GM23338 (cell line): ENCODE data around the gene TDRD7. TPM values are rescaled to one million over a fixed set of nuclear protein-coding genes. Genes with fewer than 3 reads are reported as not detected.
"Not testable (repeated sequence)": the region's sequence is repeated elsewhere in the genome, so short reads cannot be mapped to it uniquely, and the experiment has no call there.

Source experiments
- ATAC-seq: fragments of 200-7000 bp; cut with Tn5 transposase; 3 replicates; pipeline ENCODE4 v1.9.1; 2020
- DNase-seq: peaks from one replicate; pipeline ENCODE4 v3.0.0-alpha.2; 2015; ENCODE audit warnings: low spot score
- H2AFZ ChIP-seq: fragments of 200-600 bp; sonication (generic); 2 replicates; pipeline ENCODE4 v1.8.0; 2016; ENCODE audit warnings: antibody characterized with exemption, mild to moderate bottlenecking, moderate library complexity
- H3F3A ChIP-seq: fragments of 200-600 bp; sonication (generic); replicated peaks from 2 replicates; pipeline ENCODE4 v1.8.0; 2017; ENCODE audit warnings: antibody characterized with exemption, mixed run types, low read depth
- H3K27ac ChIP-seq: fragments of 200-600 bp; sonication (generic); 2 replicates; pipeline ENCODE4 v1.6.1; 2016; ENCODE audit warnings: low read depth
- H3K27me3 ChIP-seq: fragments of 200-600 bp; sonication (generic); 2 replicates; pipeline ENCODE4 v1.8.0; 2016; ENCODE audit warnings: mild to moderate bottlenecking, mixed run types, moderate library complexity; ENCODE audit not compliant: insufficient read depth
- H3K36me3 ChIP-seq: fragments of 200-600 bp; sonication (generic); 2 replicates; pipeline ENCODE4 v1.8.0; 2016; ENCODE audit warnings: mild to moderate bottlenecking; ENCODE audit not compliant: insufficient read depth
- H3K4me1 ChIP-seq: fragments of 200-600 bp; sonication (generic); 2 replicates; pipeline ENCODE4 v1.8.0; 2016; ENCODE audit warnings: mild to moderate bottlenecking, moderate library complexity; ENCODE audit not compliant: insufficient read depth
- H3K4me2 ChIP-seq: fragments of 200-600 bp; sonication (generic); 2 replicates; pipeline ENCODE4 v1.7.1; 2017; ENCODE audit warnings: mixed run types
- H3K4me3 ChIP-seq: fragments of 200-600 bp; sonication (generic); 2 replicates; pipeline ENCODE4 v1.6.1; 2016; ENCODE audit warnings: mixed run types
- H3K79me2 ChIP-seq: fragments of 200-600 bp; sonication (generic); replicated peaks from 2 replicates; pipeline ENCODE4 v1.8.0; 2017; ENCODE audit warnings: mild to moderate bottlenecking; ENCODE audit not compliant: insufficient read depth
- H3K9me2 ChIP-seq: fragments of 200-600 bp; sonication (generic); 2 replicates; pipeline ENCODE4 v1.8.0; 2017; ENCODE audit not compliant: insufficient read depth
- H4K20me1 ChIP-seq: fragments of 200-600 bp; sonication (generic); replicated peaks from 2 replicates; pipeline ENCODE4 v1.8.0; 2017; ENCODE audit warnings: mild to moderate bottlenecking; ENCODE audit not compliant: insufficient read depth
- H3K27ac Mint-ChIP-seq: 2 replicates; pipeline ENCODE4 v1.8.0; 2020; ENCODE audit warnings: inconsistent platforms, mild to moderate bottlenecking, moderate library complexity, mixed read lengths
- H3K27me3 Mint-ChIP-seq: 3 replicates; pipeline ENCODE4 v1.8.0; 2022; ENCODE audit warnings: low read depth, mild to moderate bottlenecking, moderate library complexity, mixed read lengths, inconsistent platforms; ENCODE audit not compliant: insufficient read depth, poor library complexity
- H3K36me3 Mint-ChIP-seq: 3 replicates; pipeline ENCODE4 v1.8.0; 2021; ENCODE audit warnings: low read depth, mild to moderate bottlenecking, inconsistent platforms, moderate library complexity, mixed read lengths
- H3K4me1 Mint-ChIP-seq: 3 replicates; pipeline ENCODE4 v1.8.0; 2020; ENCODE audit warnings: mild to moderate bottlenecking, inconsistent platforms, mixed read lengths
- H3K4me3 Mint-ChIP-seq: 3 replicates; pipeline ENCODE4 v1.8.0; 2021; ENCODE audit warnings: moderate library complexity, mild to moderate bottlenecking, inconsistent platforms, mixed read lengths
- H3K9me3 Mint-ChIP-seq: 3 replicates; pipeline ENCODE4 v1.8.0; 2020; ENCODE audit warnings: moderate library complexity, mild to moderate bottlenecking, inconsistent platforms, mixed read lengths
- CREB1 ChIP-seq: fragments of 250-450 bp; sonication (Bioruptor Pico); IDR thresholded peaks from 2 replicates; pipeline ENCODE4 v1.5.0; 2020; ENCODE audit warnings: low read depth, mild to moderate bottlenecking, moderate library complexity
- CTCF ChIP-seq, 2 experiments: fragments of 200-600 bp in 1 of 2; sonication (generic) in 1 of 2; conservative IDR thresholded peaks; 2 replicates each; pipeline versions ENCODE4 v1.5.1 to v1.6.1; 2016 to 2017; ENCODE audit warnings: antibody characterized with exemption in 2 of 2, low read depth in 2 of 2, mild to moderate bottlenecking in 2 of 2, moderate library complexity in 1 of 2
- ETS1 ChIP-seq: IDR thresholded peaks from 2 replicates; pipeline ENCODE4 v1.6.1; 2016; ENCODE audit warnings: antibody characterized with exemption
- JUNB ChIP-seq: IDR thresholded peaks from one replicate; pipeline ENCODE4 v1.6.1; 2016; ENCODE audit warnings: antibody characterized with exemption; ENCODE audit not compliant: unreplicated experiment
- NANOG ChIP-seq: IDR thresholded peaks from 2 replicates; pipeline ENCODE4 v1.6.1; 2016; ENCODE audit warnings: antibody characterized with exemption, borderline replicate concordance
- ZNF114 ChIP-seq: fragments of 250-450 bp; sonication (Bioruptor Pico); IDR thresholded peaks from 2 replicates; pipeline ENCODE4 v1.5.0; 2020; ENCODE audit warnings: mild to moderate bottlenecking, moderate library complexity
- ZNF331 ChIP-seq: fragments of 250-450 bp; sonication (Bioruptor Pico); IDR thresholded peaks from 2 replicates; pipeline ENCODE4 v1.5.0; 2020; ENCODE audit warnings: low read depth, mild to moderate bottlenecking, moderate library complexity
- ZNF462 ChIP-seq: fragments of 250-450 bp; sonication (Bioruptor Pico); IDR thresholded peaks from 2 replicates; pipeline ENCODE4 v1.5.0; 2020; ENCODE audit warnings: mild to moderate bottlenecking, moderate library complexity
- polyA plus RNA-seq: library from polyadenylated mRNA; unstranded; fragments of >200 nt; fragmentation: Nextera tagmentation; extraction: Ambion mirVana; gene quantifications from 2 replicates; pipeline ENCODE4 v1.2.1, GENCODE V29; 2016
- total RNA-seq: library from RNA; depleted of rRNA; stranded (reverse); fragments of >200 nt; shearing (Covaris generic); gene quantifications from 2 replicates; pipeline ENCODE4 v1.2.3, GENCODE V29; 2014

TDRD7 gene
- total and polyA plus RNA-seq, 2 experiments from 2014 or later: 1.7 to 3.1 TPM

GRCh38 chr9:97491216-97491999 lies 79.5 kb downstream of the TDRD7 start:
- no peak for TF ChIP-seq CREB1 (CRISPR knock-in tag)
- TF ChIP-seq NANOG: no peak
- no peak for TF ChIP-seq ETS1
- no peak for TF ChIP-seq CTCF (conservative IDR thresholded peaks at IDR 0.05; ENCODE audit: low read depth in 2 of 2)
- TF ChIP-seq ZNF331 (CRISPR knock-in tag): no peak
- no peak for TF ChIP-seq ZNF114 (CRISPR knock-in tag)
- no peak for TF ChIP-seq ZNF462 (CRISPR knock-in tag)
- no peak for TF ChIP-seq JUNB
- no peaks in the 10 kb centered on the region; the same call in 1 of the 2 replicates for H4K20me1 ChIP-seq
- H3K27me3 Mint-ChIP-seq: peaks cover 2% of the 10 kb centered on the region
- no peaks in the 10 kb centered on the region for H3K36me3 ChIP-seq
- no peaks in the 10 kb centered on the region for H3K79me2 ChIP-seq
- no peaks in the 10 kb centered on the region for H3K4me1 ChIP-seq
- no peak for DNase-seq
- H3K4me2 ChIP-seq: no peak overlapping the region
- no peaks in the 10 kb centered on the region for H3K4me1 Mint-ChIP-seq
- no peak for ATAC-seq
- H3K4me3 Mint-ChIP-seq: no peak overlapping the region
- peaks cover 5% of the 10 kb centered on the region for H3K9me2 ChIP-seq
- H2AFZ ChIP-seq: no peak overlapping the region
- H3K9me3 Mint-ChIP-seq: no peaks in the 10 kb centered on the region; the same call in 2 of the 3 replicates
- no peaks in the 10 kb centered on the region for H3F3A ChIP-seq
- H3K27ac ChIP-seq: no peak overlapping the region
- no peaks in the 10 kb centered on the region for H3K36me3 Mint-ChIP-seq
- H3K27ac Mint-ChIP-seq: no peak overlapping the region
- no peak overlapping the region for H3K4me3 ChIP-seq
- no peaks in the 10 kb centered on the region for H3K27me3 ChIP-seq

GRCh38 chr9:97497558-97498375 lies 85.9 kb downstream of the TDRD7 start:
- H3K36me3 ChIP-seq, H3K36me3 Mint-ChIP-seq, ATAC-seq, DNase-seq, H3K4me1 ChIP-seq, H3K4me2 ChIP-seq, H3K27ac ChIP-seq, H3K4me3 ChIP-seq, H3K79me2 ChIP-seq, H3K4me1 Mint-ChIP-seq, H3K4me3 Mint-ChIP-seq, H3K27ac Mint-ChIP-seq, H3F3A ChIP-seq, H2AFZ ChIP-seq, H4K20me1 ChIP-seq: not testable (repeated sequence)
- Mint-ChIP-seq H3K27me3 (peaks cover 44% of the 10 kb centered on the region), H3K9me3 (peaks cover 10% of the 10 kb centered on the region; the same call in 1 of the 3 replicates)
- peaks cover 40% of the 10 kb centered on the region for H3K27me3 ChIP-seq
- peaks cover 12% of the 10 kb centered on the region for H3K9me2 ChIP-seq
